SK-N-MC (cell line): ENCODE measurements around the gene OR2T10.
"Not testable (repeated sequence)": the region's sequence is repeated elsewhere in the genome, so short reads cannot be mapped to it uniquely, and the experiment has no call there.

Experiments used
- DNase-seq: peaks from one replicate; pipeline ENCODE4 v3.0.0-alpha.2; 2011; ENCODE audit warnings: low read depth, low spot score
- H3K27ac ChIP-seq: fragments of 200-600 bp; sonication (generic); 2 replicates; pipeline ENCODE4 v1.5.1; 2016; ENCODE audit warnings: mixed run types
- H3K36me3 ChIP-seq: fragments of 200-600 bp; sonication (generic); 2 replicates; pipeline ENCODE4 v1.6.1; 2017; ENCODE audit warnings: antibody characterized with exemption, low read length, mixed read lengths; ENCODE audit not compliant: insufficient read depth
- H3K4me3 ChIP-seq: fragments of 200-600 bp; sonication (generic); 2 replicates; pipeline ENCODE4 v1.5.1; 2016
- H3K9ac ChIP-seq: fragments of 200-600 bp; sonication (generic); 2 replicates; pipeline ENCODE4 v1.8.0; 2017; ENCODE audit warnings: mixed run types, mixed read lengths; ENCODE audit not compliant: insufficient read length
- H3K9me3 ChIP-seq: fragments of 200-600 bp; sonication (generic); 2 replicates; pipeline ENCODE4 v1.6.1; 2017; ENCODE audit warnings: low read depth, mild to moderate bottlenecking, antibody characterized with exemption, low read length, moderate library complexity, mixed read lengths
- EZH2 ChIP-seq: fragments of 200-600 bp; sonication (generic); IDR thresholded peaks from one replicate; pipeline ENCODE4 v1.6.1; 2017; ENCODE audit warnings: antibody characterized with exemption
- FOXP2 ChIP-seq: optimal IDR thresholded peaks from 2 replicates; pipeline ENCODE3; 2011; ENCODE audit warnings: mild to moderate bottlenecking, moderate library complexity; ENCODE audit not compliant: insufficient read depth; ENCODE audit errors: extremely low read length, control extremely low read depth
- POLR2AphosphoS5 ChIP-seq: IDR thresholded peaks from 2 replicates; pipeline ENCODE4 v1.6.1; 2012; ENCODE audit warnings: mild to moderate bottlenecking, low read depth, low read length, borderline replicate concordance

OR2T10 gene

DNA sequence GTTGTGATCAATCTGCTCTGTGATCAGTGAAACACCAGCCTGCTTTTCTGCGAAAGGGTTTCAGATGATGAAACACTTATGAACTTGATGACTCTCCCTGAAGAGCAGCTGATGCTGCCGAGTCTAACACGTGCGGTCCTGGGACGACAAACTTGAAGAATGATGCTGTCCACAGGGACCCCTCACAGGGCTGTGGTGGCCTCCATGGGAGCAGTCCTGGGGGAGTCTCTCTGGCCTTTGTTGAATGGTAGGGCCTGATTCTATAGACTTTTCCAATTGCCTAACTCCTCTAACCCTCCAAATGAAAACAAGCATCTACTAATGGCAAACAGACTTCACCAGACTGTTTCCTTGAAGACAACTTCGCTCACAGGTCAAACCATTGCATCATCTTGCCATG lies at the start of gene OR2T10:
Gene OR2T10, minus strand, starts transcription at position 112 of the 400 bp plus-strand sequence. CDS start 3,932 bp downstream, outside the sequence.
- no peak for DNase-seq
- no peaks in the 10 kb centered on the region for H3K36me3 ChIP-seq
- H3K9ac ChIP-seq: no peak within 1 kb of the TSS
- TF ChIP-seq POLR2AphosphoS5 (no peak), EZH2 (no peak), FOXP2 (no peak)
- H3K4me3 ChIP-seq: no peak within 1 kb of the TSS
- H3K27ac ChIP-seq: no peak within 1 kb of the TSS
- no peaks in the 10 kb centered on the region for H3K9me3 ChIP-seq

DNA sequence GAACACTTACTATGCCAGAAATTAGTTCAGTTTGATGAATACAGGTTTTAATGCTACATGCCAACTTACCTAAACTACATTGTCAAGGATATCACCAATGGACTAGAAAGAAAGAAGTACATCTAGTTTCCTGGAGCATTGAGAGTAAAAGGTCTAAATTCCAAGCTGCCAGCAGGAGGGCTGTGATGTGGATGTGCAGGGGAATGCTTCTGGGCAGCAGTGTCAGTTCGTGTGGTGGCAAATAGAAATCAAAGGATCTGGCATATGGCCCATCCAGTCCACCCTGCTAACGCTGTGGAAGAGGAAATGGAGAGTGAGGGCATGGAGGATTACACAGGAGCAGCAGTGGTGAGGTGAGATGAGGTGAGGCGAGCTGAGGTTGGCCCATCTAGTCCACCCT lies 47.7 kb upstream of the OR2T10 start, which contains the start of gene OR2T35:
Gene OR2T35, minus strand, starts transcription at position 101 of the 400 bp plus-strand sequence. CDS start 6,020 bp downstream, outside the sequence.
- not testable (repeated sequence) for H3K9ac ChIP-seq, H3K36me3 ChIP-seq, H3K4me3 ChIP-seq, DNase-seq, H3K27ac ChIP-seq, H3K9me3 ChIP-seq

- not testable (repeated sequence) for H3K27ac ChIP-seq
Observed at GRCh38 chr1:248642971-248643651, 45.6 kb upstream of the OR2T10 start.

DNA sequence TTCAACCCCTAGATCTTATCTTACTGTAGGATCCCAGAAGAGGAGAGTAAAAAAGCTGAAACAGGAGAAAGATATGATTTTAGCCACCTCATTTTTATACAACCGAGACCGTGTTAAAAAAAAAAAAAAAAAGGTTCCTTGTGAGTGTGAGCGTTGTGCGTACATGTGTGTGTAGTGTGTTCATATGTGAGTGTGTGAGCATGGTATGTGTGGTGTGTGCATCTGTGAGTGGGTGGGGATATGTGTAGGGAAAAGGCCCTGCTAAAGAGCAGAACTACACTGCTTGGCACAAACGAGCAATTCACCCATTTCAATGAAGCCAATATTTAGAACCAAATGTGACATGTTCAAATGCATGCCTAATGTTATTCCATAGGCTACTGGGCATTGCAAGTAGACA lies 44.1 kb upstream of the OR2T10 start:
- not testable (repeated sequence) for DNase-seq, H3K9ac ChIP-seq, H3K27ac ChIP-seq, H3K4me3 ChIP-seq, H3K36me3 ChIP-seq, H3K9me3 ChIP-seq

More at GRCh38 chr1:248642971-248643651, 45.6 kb upstream of the OR2T10 start:
- H3K9me3 ChIP-seq, H3K36me3 ChIP-seq, H3K4me3 ChIP-seq, DNase-seq, H3K9ac ChIP-seq: not testable (repeated sequence)

- not testable (repeated sequence) for H3K9me3 ChIP-seq, H3K4me3 ChIP-seq, H3K27ac ChIP-seq, H3K9ac ChIP-seq, H3K36me3 ChIP-seq, DNase-seq
Observed at GRCh38 chr1:248640906-248641305, 43.4 kb upstream of the OR2T10 start.

- not testable (repeated sequence) for H3K36me3 ChIP-seq, H3K9me3 ChIP-seq, H3K9ac ChIP-seq, DNase-seq, H3K4me3 ChIP-seq, H3K27ac ChIP-seq
Observed at GRCh38 chr1:248639652-248640051, 42.2 kb upstream of the OR2T10 start.

GRCh38 chr1:248636612-248637011 lies 39.1 kb upstream of the OR2T10 start:
- not testable (repeated sequence) for H3K36me3 ChIP-seq, H3K9me3 ChIP-seq, H3K9ac ChIP-seq, H3K4me3 ChIP-seq, H3K27ac ChIP-seq, DNase-seq

DNA sequence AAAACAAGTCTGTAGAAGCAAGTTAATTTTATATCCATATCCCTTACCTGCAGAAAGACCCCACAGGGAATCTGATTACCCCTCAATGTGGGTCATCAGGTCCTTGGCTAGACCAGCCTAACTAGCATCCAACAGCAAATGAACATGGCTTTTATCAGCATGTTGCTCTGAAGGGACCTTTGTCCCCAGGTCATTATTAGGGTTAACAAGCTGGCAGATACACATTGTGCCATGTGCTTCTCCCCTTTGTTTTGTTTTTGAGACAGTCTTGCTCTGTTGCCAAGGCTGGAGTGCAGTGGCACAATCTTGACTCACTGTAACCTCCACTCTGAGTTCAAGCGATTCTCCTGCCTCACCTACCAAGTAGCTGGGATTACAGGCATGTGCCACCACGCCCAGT lies 37.5 kb upstream of the OR2T10 start, which contains the start of gene OR2T11:
Gene OR2T11, minus strand, starts transcription at position 101 of the 400 bp plus-strand sequence. CDS start 7,963 bp downstream, outside the sequence.
- H3K9me3 ChIP-seq, DNase-seq, H3K9ac ChIP-seq, H3K36me3 ChIP-seq, H3K27ac ChIP-seq, H3K4me3 ChIP-seq: not testable (repeated sequence)

DNA sequence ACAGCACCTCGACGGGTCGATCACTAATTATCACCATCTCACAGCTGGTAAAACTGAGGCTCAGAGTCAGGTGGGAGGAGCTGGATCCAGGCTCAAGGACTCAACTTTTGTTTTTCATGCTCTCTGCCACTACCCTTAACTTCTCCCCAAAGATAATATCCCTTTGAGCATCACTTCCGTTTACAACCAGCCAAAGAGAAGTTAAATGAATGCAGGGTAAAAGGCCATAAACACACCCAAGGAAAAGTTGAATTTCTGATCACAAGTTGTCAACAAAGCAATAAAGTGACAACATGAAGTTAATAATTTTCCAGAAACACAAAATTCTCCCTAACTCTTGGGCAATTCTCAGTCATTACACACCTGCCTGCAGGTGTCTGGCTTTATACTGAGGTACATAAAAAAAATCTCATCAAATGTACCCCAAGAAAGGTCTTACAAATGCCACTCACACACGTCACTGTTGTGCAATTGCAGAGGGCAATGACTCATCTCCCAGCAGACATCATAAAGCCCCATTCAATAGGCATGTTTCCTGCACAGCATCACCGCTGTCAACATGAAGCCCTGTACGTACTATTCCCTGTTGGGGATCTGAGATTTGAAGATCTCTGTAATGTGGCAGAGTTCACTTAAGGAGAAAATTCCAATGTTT lies 34.0 kb upstream of the OR2T10 start:
- TF ChIP-seq FOXP2 (no peak), POLR2AphosphoS5 (no peak), EZH2 (no peak)
- Histone ChIP-seq H3K27ac (no peak overlapping the region), H3K4me3 (no peak overlapping the region), H3K9ac (no peak overlapping the region), H3K9me3 (no peaks in the 10 kb centered on the region), H3K36me3 (no peaks in the 10 kb centered on the region)
- DNase-seq: no peak

- no peaks in the 10 kb centered on the region for H3K36me3 ChIP-seq
- H3K9ac ChIP-seq: no peak overlapping the region
- no peak overlapping the region for H3K4me3 ChIP-seq
- H3K9me3 ChIP-seq: no peaks in the 10 kb centered on the region
- no peak for TF ChIP-seq FOXP2
- no peak for DNase-seq
- no peak overlapping the region for H3K27ac ChIP-seq
Observed at GRCh38 chr1:248630551-248630950, 33.1 kb upstream of the OR2T10 start.
